Measurements from ENCODE around the gene TOLLIP.
"Not testable (repeated sequence)": the region's sequence is repeated elsewhere in the genome, so short reads cannot be mapped to it uniquely, and the experiment has no call there.

The TOLLIP gene

GRCh38 chr11:1251236-1251770 lies 58.1 kb downstream of the TOLLIP start:
- no peak overlapping the region for H3K4me3 ChIP-seq (replicated peaks; ENCODE audit: insufficient read depth, low read length)
- DNase-seq (ENCODE audit: low read depth in 1 of 2, low spot score in 1 of 2): no peak
- TF ChIP-seq, protein P1, sequence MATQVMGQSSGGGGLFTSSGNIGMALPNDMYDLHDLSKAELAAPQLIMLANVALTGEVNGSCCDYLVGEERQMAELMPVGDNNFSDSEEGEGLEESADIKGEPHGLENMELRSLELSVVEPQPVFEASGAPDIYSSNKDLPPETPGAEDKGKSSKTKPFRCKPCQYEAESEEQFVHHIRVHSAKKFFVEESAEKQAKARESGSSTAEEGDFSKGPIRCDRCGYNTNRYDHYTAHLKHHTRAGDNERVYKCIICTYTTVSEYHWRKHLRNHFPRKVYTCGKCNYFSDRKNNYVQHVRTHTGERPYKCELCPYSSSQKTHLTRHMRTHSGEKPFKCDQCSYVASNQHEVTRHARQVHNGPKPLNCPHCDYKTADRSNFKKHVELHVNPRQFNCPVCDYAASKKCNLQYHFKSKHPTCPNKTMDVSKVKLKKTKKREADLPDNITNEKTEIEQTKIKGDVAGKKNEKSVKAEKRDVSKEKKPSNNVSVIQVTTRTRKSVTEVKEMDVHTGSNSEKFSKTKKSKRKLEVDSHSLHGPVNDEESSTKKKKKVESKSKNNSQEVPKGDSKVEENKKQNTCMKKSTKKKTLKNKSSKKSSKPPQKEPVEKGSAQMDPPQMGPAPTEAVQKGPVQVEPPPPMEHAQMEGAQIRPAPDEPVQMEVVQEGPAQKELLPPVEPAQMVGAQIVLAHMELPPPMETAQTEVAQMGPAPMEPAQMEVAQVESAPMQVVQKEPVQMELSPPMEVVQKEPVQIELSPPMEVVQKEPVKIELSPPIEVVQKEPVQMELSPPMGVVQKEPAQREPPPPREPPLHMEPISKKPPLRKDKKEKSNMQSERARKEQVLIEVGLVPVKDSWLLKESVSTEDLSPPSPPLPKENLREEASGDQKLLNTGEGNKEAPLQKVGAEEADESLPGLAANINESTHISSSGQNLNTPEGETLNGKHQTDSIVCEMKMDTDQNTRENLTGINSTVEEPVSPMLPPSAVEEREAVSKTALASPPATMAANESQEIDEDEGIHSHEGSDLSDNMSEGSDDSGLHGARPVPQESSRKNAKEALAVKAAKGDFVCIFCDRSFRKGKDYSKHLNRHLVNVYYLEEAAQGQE (IDR thresholded peaks at IDR 0.05; ENCODE audit: insufficient replicate concordance, low read depth): no peak
- TF ChIP-seq CTCF (IDR thresholded peaks at IDR 0.05; ENCODE audit: insufficient read depth, low read length) (no peak), GABPA (IDR thresholded peaks at IDR 0.05; ENCODE audit: low read depth) (no peak), SPI1 (IDR thresholded peaks at IDR 0.05; ENCODE audit: borderline replicate concordance, low read depth) (no peak), POLR2AphosphoS5 (IDR thresholded peaks at IDR 0.05; ENCODE audit: low read depth) (no peak)
- H3K27me3 ChIP-seq (ENCODE audit: insufficient read depth, poor library complexity, severe bottlenecking): no peaks in the 10 kb centered on the region
- no peak overlapping the region for H3K27ac ChIP-seq (replicated peaks)

DNA sequence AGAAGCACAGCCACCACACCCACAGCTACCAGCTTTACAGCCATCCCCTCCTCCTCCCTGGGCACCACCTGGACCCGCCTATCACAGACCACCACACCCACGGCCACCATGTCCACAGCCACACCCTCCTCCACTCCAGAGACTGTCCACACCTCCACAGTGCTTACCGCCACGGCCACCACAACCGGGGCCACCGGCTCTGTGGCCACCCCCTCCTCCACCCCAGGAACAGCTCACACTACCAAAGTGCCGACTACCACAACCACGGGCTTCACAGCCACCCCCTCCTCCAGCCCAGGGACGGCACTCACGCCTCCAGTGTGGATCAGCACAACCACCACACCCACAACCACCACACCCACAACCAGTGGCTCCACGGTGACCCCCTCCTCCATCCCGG lies 59.0 kb downstream of the TOLLIP start:
- H3K27me3 ChIP-seq (ENCODE audit: insufficient read depth, poor library complexity, severe bottlenecking); H3K27ac ChIP-seq (replicated peaks); H3K4me3 ChIP-seq (replicated peaks; ENCODE audit: insufficient read depth, low read length): not testable (repeated sequence)

GRCh38 chr11:1248951-1249350 lies 60.5 kb downstream of the TOLLIP start:
- H3K4me3 ChIP-seq (replicated peaks; ENCODE audit: insufficient read depth, low read length); DNase-seq (ENCODE audit: low read depth in 1 of 2, low spot score in 1 of 2); H3K27me3 ChIP-seq (ENCODE audit: insufficient read depth, poor library complexity, severe bottlenecking); H3K27ac ChIP-seq (replicated peaks): not testable (repeated sequence)

More for the DNA sequence above, 59.0 kb downstream of the TOLLIP start:
- DNase-seq (ENCODE audit: low read depth in 1 of 2, low spot score in 1 of 2): not testable (repeated sequence)

DNA sequence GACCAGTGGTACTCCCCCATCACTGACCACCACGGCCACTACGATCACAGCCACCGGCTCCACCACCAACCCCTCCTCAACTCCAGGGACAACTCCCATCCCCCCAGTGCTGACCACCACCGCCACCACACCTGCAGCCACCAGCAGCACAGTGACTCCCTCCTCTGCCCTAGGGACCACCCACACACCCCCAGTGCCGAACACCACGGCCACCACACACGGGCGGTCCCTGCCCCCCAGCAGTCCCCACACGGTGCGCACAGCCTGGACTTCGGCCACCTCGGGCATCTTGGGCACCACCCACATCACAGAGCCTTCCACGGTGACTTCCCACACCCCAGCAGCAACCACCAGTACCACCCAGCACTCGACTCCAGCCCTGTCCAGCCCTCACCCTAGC lies 62.4 kb downstream of the TOLLIP start:
- not testable (repeated sequence) for H3K27ac ChIP-seq (replicated peaks); DNase-seq (ENCODE audit: low read depth in 1 of 2, low spot score in 1 of 2); H3K4me3 ChIP-seq (replicated peaks; ENCODE audit: insufficient read depth, low read length); H3K27me3 ChIP-seq (ENCODE audit: insufficient read depth, poor library complexity, severe bottlenecking)

DNA sequence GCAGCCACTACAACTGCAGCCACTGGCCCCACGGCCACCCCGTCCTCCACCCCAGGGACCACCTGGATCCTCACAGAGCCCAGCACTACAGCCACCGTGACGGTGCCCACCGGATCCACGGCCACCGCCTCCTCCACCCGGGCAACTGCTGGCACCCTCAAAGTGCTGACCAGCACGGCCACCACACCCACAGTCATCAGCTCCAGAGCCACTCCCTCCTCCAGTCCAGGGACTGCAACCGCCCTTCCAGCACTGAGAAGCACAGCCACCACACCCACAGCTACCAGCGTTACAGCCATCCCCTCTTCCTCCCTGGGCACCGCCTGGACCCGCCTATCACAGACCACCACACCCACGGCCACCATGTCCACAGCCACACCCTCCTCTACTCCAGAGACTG lies 63.1 kb downstream of the TOLLIP start:
- H3K4me3 ChIP-seq (replicated peaks; ENCODE audit: insufficient read depth, low read length); H3K27me3 ChIP-seq (ENCODE audit: insufficient read depth, poor library complexity, severe bottlenecking); H3K27ac ChIP-seq (replicated peaks); DNase-seq (ENCODE audit: low read depth in 1 of 2, low spot score in 1 of 2): not testable (repeated sequence)

GRCh38 chr11:1245717-1246116 lies 63.7 kb downstream of the TOLLIP start:
- not testable (repeated sequence) for H3K27ac ChIP-seq (replicated peaks); H3K27me3 ChIP-seq (ENCODE audit: insufficient read depth, poor library complexity, severe bottlenecking); H3K4me3 ChIP-seq (replicated peaks; ENCODE audit: insufficient read depth, low read length); DNase-seq (ENCODE audit: low read depth in 1 of 2, low spot score in 1 of 2)

DNA sequence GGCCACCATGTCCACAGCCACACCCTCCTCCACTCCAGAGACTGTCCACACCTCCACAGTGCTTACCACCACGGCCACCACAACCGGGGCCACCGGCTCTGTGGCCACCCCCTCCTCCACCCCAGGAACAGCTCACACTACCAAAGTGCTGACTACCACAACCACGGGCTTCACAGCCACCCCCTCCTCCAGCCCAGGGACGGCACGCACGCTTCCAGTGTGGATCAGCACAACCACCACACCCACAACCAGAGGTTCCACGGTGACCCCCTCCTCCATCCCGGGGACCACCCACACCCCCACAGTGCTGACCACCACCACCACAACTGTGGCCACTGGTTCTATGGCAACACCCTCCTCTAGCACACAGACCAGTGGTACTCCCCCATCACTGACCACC lies 64.9 kb downstream of the TOLLIP start:
- H3K4me3 ChIP-seq (replicated peaks; ENCODE audit: insufficient read depth, low read length); DNase-seq (ENCODE audit: low read depth in 1 of 2, low spot score in 1 of 2); H3K27me3 ChIP-seq (ENCODE audit: insufficient read depth, poor library complexity, severe bottlenecking); H3K27ac ChIP-seq (replicated peaks): not testable (repeated sequence)

- DNase-seq (ENCODE audit: low read depth in 1 of 2, low spot score in 1 of 2); H3K27ac ChIP-seq (replicated peaks); H3K4me3 ChIP-seq (replicated peaks; ENCODE audit: insufficient read depth, low read length); H3K27me3 ChIP-seq (ENCODE audit: insufficient read depth, poor library complexity, severe bottlenecking): not testable (repeated sequence)
Measured at GRCh38 chr11:1243521-1243920, 65.9 kb downstream of the TOLLIP start.

GRCh38 chr11:1242751-1243150 lies 66.7 kb downstream of the TOLLIP start:
- H3K4me3 ChIP-seq (replicated peaks; ENCODE audit: insufficient read depth, low read length); H3K27ac ChIP-seq (replicated peaks); DNase-seq (ENCODE audit: low read depth in 1 of 2, low spot score in 1 of 2); H3K27me3 ChIP-seq (ENCODE audit: insufficient read depth, poor library complexity, severe bottlenecking): not testable (repeated sequence)
